ENCODE results near the gene NOD1.
"Not testable (repeated sequence)": the region's sequence is repeated elsewhere in the genome, so short reads cannot be mapped to it uniquely, and the experiment has no call there.

The NOD1 gene

DNA sequence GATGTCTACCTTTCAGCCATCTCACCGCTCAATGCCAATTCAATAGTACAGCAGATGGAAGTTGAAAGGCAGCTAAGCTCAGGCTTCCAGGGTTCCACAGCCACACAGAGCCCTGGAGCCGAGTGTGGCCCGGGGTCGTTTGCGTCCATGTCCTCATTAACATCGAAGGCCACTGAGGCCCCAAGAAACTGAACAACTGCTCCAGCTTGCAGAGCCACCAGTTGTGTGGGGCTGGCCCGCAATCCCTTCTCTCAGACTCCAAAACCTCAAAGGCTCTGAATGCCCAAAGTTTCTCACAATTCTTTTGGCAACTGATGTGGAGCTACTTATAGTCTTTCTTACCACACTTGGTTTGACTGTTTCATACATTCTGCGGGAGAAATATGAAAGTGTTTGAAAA, 31.1 kb downstream of the NOD1 start:
- no peak for DNase-seq (ENCODE audit: low read depth)

DNA sequence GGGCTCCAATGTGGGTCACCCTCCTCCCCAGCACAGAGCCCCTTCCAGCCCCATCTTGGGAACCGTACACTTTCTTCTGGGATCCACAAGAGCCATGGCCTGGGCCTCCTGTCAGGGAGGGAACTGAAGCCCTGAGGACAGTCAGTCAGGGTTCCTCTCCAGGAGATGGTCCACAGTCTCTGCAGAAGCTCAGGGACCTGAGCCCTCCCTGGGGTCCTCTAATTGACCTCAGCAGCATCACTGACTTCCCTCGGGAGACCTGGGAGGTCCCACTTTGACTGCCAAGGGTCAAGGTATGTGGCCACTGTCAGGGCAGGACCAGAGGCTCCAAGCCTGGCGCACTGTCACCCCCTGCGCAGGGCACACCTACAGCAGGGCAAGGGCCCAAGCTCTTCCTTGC, 32.3 kb downstream of the NOD1 start:
- no peak for DNase-seq (ENCODE audit: low read depth)

DNA sequence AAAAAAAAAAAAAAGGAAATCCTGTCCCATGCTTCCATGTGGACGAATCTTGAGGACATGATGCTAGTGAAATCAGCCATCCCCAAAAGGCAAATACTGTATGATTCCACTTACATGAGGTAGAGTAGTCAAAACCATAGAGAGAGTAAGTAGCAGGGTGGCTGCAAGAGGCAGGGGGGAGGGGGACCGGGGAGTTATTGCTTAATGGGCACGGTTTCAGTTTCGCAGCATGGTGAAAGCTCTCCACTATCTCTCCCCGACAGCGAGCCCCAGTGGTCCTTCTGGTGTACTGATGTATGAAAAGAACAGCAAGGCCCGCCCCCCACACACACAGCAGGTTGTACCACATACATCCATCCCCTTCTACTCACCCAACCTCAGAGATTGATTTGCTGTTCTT, 32.8 kb downstream of the NOD1 start:
- peak; percentile 90 for DNase-seq (ENCODE audit: low read depth)

DNA sequence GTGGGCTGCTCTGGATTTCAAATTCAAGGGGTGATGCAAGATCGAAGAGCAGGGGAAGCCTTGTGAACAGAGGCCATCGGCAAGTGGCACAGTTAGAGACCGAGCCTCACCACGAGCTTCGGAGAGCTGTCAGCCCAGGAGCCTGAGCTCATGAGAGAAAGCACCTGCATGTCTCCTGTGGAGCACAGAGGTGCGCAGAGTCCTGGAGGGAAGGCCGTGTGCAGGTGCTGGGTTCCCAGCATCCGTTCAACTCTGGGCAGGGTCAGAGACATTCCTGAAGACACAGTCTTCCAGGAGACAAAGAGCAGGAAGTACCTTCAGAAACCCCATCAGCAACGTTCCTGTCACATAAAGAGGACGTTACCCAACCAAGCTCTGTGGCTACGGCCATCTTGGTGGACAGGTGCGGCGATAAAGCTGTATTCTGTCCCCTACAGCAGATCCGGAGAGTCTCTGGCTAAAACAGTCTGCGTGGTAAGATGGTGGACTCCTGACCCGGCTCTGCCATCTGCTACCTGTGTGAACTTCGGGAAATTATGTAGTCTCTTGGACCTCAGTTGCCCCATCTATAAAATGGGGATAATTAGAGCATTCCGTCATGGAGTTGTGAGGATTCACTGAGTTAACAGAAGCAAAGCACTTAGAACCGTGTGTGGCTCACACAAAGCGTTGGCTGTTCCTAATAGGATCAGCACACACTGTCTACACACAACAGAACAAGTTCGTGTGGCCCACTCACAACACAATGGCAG, 40.6 kb downstream of the NOD1 start:
- no peak for DNase-seq (ENCODE audit: low read depth)

DNA sequence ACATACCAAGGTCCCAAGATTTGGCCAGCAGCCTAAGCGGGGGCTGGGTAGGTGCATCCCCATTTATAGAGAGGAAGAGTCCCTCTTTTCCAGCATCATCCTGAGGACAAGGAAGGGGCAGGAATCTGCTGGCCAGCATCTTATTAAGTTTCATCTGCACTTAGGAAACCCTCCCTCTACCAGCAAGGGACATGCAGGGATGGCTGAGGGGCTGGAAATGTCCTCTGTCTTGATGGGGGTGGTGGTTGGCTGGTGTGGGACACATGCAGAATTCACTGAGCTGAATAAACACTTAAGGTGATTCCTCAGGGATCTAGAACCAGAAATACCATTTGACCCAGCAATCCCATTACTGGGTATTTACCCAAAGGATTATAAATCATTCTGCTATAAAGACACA, 42.1 kb downstream of the NOD1 start:
- no peak for DNase-seq (ENCODE audit: low read depth)

DNA sequence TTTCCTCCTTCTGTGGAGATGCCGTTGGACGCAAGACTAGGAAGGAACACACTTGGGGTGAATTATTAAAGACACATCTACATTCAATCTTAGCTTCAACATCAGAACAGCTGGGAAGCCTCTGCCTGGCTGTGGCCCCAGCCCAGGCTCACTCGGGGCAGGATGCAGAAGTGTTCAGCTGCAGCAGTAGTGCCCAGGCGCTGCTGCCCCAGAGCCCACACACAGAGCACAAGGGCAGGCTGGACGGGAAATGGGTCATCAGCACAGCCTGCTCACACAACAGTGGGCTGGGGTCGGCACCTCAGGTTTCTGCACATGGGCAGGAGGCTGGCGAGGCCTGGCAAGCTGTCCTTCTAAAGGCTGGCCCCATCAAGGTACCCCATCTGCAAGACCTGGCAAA, 42.5 kb downstream of the NOD1 start:
- DNase-seq (ENCODE audit: low read depth), result no peak

DNA sequence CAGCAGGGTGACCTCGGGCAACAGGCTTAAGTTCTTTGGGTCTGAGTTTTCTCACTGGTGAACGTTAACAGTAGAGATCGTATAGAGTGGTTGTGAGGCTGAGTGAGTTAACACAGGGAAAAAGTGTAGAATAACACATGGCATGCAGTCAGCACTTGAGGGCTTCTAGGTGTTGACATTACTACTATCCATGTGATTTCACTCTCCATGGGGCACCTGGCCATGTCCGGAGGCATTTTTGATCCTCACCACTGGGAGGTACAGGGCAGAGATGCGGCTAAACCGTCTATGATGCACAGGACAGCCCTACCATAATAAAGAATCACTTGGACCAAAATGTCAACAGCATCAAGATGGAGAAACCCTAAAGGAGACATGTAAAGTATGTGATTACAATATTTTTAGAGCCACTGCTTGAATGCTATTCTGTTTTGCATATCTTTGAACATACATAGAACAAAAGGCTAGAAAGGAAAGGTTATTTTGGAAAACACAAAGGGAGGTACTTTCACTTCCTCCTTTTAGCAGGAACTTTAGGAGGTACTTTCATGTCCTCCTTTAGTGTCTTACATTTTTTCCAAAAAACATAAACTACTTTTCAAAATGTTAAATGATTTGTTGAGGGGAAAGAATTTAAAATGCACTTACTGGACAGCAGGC, 44.3 kb downstream of the NOD1 start:
- no peak for DNase-seq (ENCODE audit: low read depth)

DNA sequence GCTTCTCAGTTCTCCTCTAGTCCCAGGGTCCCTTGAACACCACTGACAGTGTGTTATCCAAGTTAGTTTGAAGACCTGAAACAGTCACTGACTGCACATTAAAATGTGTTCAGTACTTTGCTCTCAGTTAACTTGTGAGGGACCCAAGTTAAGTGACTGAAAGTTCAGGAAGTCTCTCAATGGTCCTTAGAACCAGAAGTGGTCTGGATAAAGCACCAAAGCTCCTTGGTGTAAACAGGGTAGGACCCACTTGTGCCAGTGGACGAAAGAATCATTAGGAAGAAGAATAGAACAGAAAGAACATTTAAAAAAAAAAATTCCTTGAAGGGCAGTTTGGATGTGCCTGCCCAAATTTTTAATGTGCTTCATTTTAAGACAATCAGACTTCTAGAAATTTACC, 45.1 kb downstream of the NOD1 start:
- DNase-seq (ENCODE audit: low read depth), result no peak

DNA sequence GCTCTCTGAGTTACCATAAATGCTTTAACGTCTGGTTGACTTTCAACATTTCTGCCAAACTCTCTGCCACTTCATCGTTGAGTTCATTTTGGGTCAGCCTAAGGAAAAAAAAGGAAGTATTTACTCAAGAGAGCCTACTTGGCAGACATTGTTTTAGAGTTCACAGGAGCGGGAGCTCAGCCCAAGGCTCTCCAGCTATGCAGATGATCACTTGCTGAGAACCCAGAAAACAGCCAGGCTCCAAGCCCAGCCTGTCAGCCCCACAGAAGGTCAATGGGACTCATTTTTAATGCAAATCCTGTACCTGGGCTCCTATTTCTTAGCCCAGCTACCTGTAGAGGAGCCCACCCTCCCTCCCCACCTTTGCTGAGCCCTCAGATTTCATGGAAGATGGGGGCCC, 45.5 kb downstream of the NOD1 start:
- DNase-seq (ENCODE audit: low read depth), result peak; percentile 64

DNA sequence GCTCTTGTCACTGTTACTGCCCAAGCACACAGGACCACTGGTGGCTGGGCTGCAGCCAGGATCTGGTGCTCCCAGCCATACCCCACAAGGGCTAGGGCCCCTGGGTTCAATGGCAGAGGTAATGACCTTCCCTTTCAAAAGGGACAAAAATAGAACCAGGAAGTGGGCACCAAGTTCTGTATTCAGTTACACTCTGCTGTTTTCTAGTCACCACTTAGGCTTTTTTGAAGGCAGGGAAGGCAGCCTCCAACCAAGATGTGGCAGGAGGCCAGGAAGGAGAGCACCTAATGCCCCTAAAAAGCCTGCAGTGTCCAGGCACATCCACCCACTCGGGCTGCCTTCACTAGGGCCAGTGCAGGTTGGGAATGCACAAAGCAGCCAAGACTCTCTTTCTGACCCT, 47.8 kb downstream of the NOD1 start:
- DNase-seq (ENCODE audit: low read depth), result no peak

DNA sequence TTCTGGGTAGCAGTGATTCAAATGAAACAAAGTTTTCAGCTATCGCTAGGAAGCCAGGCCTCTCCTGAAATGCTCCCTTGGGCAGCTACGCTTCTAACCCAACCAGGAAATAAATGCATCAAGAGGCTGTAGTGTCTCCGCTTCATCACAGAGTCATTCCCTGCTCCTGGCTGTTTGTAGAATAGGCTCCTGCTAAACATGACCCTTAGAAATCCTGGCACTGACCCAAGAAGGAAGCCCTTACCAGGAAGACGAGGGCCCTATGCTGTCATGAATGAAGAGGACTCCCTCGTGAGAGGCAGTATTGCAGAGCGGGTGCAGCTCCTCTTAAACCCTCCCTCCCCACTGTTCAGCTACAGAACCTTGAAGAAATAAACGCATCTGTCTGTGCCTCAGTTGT, 48.3 kb downstream of the NOD1 start:
- DNase-seq (ENCODE audit: low read depth), result no peak

DNA sequence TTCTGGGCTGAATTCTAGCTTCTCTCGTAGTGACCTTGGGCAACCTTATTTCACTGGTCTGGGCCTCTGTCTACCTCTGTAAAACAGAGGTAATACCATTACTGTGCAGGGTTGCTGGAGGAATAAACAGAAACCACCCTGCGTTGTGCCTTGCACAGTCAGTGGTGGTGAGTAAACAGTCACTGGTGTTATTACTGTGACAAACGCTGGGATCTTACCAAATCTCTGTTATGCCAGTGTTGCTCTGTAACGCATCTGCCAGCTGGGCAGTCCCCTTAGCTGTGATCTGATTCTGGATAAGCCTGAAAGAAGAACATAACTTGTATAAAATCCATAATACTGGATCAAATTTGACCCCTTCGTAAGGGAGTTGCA, 49.4 kb downstream of the NOD1 start:
- no peak for DNase-seq (ENCODE audit: low read depth)

DNA sequence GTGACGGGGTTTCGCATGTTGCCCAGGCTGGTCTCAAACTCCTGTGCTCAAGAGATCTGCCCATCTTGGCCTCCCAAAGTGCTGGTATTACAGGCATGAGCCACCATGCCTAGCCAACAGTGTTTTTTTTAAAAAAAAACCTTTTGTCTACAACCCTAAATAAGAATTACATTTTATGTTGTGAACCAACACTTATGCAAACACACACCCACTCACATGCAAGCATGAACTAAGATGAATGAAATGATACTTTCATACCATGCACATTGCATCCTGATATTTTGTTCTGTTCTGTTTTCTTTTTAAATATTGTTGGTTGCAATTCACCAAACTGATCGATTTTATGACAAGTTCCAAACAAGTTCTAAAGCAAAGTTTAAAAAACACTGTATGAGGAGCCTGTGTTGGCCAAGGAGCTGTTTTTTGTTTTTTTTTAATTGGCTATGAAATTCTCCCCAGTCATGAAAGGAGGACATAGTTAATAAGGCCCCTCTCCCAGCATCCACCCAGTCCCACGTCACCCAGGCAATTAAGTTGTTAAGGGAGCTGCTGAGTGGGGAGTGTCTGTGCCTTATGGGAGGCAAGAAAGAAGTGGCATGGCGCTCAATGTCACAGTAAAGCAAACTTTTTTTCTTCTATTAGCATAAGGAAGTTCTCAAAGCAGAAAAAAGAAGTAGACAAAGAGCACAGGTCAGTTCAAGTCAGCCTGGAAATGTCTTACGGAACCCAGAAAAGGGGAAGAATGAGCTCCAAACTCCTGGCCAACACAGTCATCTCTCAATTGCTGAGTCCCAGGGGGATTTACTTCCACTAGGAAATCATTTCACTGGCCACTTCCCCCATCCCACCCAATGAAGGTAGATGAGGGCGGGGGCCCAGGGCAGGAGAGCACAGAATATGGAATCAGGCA, 50.1 kb downstream of the NOD1 start:
- DNase-seq (ENCODE audit: low read depth), result no peak

DNA sequence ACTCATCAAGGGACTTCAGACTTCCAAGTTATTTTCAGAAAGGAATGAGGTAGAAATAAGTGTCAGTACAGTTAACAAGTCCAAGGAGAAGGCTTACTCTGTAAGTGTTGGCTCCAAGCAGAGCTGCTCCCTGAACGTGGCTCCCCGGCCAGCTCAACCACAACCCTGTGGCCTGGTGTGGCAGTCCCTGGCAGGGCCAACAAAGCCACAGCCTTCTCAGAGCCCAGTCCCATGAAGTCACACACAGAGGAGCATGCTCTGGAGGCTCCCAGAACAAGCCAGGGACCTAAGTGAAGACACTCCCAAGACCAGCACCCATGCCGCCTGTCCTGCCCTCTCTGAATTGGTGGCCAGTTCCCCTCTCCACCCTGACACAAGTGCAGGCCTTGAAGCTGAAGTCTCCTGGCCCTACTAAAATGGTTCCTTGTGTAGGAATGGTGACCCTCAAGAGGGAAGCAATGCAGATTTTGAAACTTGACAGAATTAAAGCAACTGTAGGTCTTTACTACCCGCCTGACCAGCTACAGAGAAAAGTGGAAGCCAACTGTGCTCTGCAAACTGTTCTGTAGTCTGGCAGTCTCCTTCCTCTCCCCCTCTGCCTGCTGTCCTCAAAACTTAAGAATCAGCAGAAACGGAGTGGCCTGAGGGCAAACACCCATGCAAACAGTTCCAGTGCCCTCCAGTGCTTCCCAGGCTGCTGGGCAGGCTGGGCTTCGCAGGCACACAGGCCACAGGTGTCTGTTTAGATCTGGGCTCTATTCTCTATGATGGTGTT, 51.1 kb downstream of the NOD1 start:
- DNase-seq (ENCODE audit: low read depth), result no peak

DNA sequence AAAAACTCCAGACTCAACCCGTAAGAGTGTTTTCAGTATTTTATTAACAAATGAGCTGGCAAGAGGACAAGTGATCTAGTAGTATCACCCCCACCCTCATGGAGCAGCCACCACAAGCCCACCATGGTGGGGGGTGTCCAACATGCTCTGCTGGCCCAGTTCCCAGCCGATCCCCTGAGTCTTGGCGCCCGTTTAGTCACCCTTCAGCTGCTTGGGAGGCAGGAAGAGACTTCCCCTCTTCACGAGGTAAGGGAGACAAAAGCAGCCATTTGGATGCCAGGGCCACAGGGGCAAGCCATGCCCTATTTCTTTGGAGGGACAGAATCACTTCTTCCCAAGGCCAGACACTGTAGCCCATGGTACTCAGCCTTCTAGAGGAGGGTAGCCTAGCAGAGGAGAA, 54.1 kb downstream of the NOD1 start:
- no peak for DNase-seq (ENCODE audit: low read depth)

DNA sequence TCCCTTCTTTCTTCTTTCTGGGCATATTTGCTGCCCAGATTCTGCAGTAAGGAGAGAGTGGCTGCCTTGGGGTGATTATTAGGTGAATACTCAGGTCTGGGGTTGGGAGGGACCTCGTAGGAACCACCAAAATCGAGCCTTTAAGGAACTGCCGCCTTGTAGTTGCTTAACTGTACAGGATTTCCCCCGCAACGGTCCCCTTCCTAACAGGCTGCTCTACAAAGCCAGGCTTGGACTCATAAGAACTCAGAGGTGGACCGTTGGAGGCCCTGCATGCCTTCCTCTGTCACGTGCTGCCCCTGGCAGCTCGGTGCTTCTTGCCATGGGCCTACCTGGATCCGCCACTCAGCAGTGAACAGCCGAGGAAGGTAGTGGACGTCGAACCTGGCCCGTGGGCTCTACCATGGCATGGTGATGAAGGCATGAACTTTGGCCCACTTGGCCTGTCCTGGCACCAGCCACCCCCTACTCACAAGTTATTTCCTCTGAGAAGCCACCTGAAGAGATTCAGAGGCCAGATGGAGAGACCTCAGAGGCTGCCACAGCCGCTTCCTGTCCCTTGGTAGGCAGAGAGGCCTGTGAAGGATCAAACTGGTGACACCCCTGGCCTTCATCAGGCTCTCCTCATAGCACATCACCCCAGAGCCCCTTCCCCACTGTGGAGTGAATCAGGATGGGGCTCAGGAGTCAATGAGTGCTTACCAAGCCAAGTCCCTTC, 54.6 kb downstream of the NOD1 start:
- DNase-seq (ENCODE audit: low read depth), result no peak

DNA sequence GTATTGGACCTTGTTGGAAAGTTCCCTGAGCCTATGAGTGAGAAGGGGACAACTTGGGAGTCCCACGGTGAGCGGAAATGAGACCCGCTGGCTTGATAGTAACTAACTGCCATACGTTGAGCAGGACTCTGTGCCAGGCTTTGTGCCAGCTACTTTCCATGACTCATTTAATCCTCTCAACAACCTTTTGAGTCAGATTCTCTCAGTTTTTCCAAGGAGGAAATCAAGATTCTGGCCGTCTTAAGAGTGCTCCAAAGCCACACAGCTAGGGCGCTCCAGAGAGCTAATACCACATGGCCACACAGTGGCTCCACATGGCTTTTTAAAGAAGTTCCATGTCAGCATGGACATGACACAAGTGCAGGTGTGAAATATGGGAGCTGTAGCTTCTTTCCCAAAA, 55.7 kb downstream of the NOD1 start:
- peak; percentile 28 for DNase-seq (ENCODE audit: low read depth)

DNA sequence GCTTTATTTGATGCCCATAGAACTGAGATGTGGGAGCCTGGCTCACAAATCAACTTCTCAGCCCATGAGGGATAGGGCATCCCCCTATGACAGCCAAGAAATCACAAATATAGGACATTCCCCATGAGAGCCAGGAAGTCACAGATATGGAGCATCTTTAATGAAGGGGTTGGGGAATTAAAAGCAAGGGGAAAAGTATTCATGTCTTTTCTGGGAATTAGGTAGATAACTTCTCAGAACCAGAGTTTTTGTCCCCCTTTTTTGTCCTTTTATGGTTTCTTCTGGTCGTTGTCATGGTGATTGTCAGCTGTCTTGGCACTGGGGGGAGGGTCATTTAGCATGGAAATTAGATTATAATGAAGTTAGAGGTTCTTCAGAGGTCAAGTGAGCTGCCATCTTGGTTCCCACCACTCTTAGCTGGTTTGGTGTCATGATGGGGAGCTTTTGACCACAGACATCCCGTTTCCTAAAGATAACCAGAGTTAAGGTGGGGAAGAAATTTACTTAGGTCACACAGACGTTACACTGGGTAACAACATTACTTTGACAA, 56.9 kb downstream of the NOD1 start:
- DNase-seq (ENCODE audit: low read depth), result no peak

DNA sequence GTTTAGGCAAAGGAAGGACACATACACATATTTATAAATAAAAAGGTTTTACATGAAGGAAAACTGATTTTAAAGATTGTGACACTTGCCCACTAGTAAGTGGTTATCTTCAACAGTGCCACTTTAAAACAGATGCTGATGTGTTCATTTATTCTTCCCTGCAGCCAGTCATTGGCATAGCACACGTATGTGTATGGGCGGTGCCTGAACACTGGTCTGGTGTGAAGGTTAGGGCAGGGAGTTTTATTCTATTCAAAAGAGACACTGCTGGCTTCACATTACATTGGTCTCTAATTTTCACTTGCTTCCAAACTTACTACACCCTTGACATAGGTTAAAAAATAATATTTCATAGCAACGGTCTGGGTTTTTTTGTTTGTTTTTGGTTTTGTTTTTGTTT, 57.9 kb downstream of the NOD1 start:
- no peak for DNase-seq (ENCODE audit: low read depth)

DNA sequence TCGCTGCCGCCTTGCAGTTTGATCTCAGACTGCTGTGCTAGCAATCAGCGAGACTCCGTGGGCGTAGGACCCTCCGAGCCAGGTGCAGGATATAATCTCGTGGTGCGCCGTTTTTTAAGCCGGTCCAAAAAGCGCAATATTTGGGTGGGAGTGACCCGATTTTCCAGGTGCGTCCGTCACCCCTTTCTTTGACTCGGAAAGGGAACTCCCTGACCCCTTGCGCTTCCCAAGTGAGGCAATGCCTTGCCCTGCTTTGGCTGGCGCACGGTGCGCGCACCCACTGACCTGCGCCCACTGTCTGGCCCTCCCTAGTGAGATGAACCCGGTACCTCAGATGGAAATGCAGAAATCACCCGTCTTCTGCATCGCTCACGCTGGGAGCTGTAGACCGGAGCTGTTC, 58.5 kb downstream of the NOD1 start:
- not testable (repeated sequence) for DNase-seq (ENCODE audit: low read depth)

DNA sequence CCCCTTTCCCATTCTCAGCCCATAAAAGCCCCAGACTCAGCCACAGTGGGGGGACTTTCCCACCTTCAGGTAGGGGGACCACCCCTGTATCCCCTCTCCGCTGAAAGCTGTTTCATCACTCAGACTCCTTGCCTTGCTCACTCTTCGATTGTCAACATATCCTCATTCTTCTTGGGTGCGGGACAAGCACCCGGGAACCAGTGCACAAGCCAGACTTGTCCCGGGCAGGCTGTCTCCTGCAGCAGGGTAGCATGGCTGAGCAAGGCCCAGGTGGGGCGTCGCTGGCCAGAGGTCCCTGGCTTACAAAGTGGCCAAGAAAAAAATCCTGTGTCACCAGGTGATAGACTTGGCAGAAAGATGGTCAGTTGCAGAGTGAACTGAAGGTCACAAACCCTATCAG, 64.7 kb downstream of the NOD1 start:
- no peak for DNase-seq (ENCODE audit: low read depth)
